Activated T-cell treated with anti-CD3 and anti-CD28 coated beads for 24 hours (primary cell): ENCODE measurements around the gene CNN2.

Experiments
- DNase-seq: peaks from one replicate; pipeline ENCODE4 v3.0.0-alpha.2; 2020; ENCODE audit warnings: low read depth

The CNN2 gene

GRCh38 chr19:995051-995827, 31.2 kb upstream of the CNN2 start:
- DNase-seq, result no peak

DNA sequence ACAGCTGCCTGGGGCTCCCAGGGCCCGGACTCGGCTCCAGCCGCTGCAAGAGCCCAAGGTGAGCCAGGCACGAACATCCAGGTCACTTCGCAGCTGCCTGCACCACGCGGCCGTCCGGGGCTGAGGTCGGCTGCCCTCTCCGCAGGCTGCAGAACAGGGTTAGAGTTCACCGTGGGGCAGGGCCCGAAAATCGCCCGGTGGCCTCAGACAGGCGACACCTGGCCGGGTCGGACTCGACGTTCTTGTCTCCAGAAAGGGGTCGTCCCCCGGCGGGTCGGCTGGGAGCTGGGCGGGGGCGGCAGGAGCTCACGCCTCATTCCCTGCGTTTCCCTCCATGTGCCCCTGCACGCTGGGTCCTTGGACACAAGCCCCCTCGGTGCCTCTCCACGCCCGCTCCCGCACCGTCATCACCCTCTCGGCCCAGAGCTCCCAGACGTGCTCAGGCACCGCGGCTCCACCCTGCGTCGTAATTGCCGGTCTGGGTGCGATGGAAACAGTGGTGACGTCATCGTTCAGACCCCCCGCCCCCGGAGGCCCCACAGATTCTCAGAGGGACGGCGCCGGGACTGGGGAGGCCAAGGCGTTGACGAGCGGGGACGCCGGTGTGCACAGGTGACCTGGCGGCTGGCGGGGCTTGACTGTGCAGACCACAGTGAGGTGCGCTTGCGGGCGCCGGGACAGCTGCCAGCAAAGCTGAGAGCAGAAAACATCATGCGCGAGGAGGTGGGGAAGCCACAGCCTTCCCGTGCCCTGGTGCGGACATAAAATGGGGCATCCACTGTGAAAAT, 30.2 kb upstream of the CNN2 start:
- DNase-seq, result peak; percentile 54

- no peak for DNase-seq
Observed at GRCh38 chr19:998064-998463, 28.3 kb upstream of the CNN2 start.

DNA sequence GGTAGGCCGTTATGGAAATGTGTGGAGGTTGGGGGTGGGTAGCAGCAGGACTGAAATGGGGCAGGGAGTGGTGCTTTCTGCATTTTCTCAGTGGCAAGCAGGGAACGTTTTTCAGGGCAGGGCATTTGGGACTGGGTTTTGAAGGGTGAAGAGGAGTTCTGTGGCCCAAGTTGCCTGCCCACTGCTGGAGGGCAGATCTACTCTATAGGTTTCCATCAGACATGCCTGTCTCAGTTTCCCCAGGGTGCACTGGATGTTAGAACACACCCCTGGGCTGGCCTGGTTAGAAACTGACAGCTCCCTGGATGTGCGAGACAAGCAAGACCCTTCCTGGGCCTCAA, 27.1 kb upstream of the CNN2 start:
- DNase-seq, result no peak

GRCh38 chr19:1000095-1000494, 26.3 kb upstream of the CNN2 start, which contains the start of gene GRIN3B:
Gene GRIN3B (plus strand): TSS chr19:1000419. CDS start chr19:1000438, 19 bp downstream.
- DNase-seq, result peak; percentile 59

GRCh38 chr19:1000591-1001537, 25.5 kb upstream of the CNN2 start:
- no peak for DNase-seq

- peak; percentile 66 for DNase-seq
Observed at GRCh38 chr19:1001538-1002166, 24.8 kb upstream of the CNN2 start.

DNA sequence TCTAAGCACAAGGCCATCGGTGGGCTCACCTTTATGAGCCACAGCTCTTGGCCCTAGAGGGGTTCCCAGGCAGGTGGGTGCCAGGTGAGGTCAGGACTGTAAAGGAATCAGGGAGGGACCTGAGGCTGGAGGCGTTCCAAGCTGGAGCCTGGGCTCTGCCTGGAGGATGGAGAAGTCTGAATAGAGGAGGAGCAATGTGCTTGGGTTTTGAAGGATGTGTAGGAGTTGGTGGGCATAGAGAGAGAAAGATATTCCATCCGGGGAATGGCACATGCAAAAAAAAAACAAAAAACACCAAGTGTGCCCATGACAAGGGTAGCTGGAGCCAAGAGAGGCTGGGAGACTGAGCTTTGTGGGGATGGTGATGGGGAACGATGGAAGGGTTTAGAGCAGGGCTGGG, 23.8 kb upstream of the CNN2 start:
- DNase-seq, result no peak

DNA sequence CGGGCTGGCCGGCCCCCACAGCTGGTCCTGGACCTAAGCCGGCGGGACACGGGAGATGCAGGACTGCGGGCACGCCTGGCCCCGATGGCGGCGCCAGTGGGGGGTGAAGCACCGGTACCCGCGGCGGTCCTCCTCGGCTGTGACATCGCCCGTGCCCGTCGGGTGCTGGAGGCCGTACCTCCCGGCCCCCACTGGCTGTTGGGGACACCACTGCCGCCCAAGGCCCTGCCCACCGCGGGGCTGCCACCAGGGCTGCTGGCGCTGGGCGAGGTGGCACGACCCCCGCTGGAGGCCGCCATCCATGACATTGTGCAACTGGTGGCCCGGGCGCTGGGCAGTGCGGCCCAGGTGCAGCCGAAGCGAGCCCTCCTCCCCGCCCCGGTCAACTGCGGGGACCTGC, 23.1 kb upstream of the CNN2 start:
- DNase-seq, result no peak

- no peak for DNase-seq
Observed at GRCh38 chr19:1004204-1004802, 22.1 kb upstream of the CNN2 start.

GRCh38 chr19:1004803-1005664, 21.4 kb upstream of the CNN2 start:
- no peak for DNase-seq

DNA sequence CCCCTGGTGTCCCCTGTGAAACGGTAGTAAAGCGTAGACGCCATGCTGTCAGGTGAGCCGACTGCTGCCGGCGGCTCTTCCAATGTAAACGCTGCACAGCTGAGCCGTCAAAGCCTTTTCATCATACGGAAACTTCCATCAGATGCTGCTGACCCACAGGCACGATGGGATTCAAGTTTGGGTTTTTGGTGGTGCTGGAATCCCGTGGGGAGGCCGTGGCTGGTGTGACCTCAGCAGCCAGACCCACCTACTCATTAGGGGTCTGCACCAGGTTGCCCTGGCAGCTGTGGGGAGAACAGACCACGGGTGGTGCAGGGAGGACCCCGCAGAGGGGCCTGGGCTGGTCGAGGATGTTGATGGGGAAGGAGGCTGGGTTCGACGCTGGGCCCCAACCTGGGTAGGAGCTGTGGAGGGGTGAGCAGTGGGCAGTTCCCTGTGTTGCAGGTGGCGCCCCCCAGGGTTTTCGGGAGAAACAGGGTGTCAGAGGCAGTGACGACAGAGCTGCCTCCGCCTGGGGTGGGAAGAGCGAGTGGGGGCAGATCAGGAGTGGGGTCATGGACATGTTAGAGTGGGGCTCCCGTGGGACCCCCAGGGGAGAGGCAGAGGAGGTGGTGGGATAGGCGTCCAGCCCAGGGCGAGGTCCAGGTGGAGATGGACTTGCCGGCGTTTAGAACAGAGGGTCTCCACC, 19.6 kb upstream of the CNN2 start:
- no peak for DNase-seq

GRCh38 chr19:1007399-1008251, 18.8 kb upstream of the CNN2 start:
- DNase-seq, result no peak

DNA sequence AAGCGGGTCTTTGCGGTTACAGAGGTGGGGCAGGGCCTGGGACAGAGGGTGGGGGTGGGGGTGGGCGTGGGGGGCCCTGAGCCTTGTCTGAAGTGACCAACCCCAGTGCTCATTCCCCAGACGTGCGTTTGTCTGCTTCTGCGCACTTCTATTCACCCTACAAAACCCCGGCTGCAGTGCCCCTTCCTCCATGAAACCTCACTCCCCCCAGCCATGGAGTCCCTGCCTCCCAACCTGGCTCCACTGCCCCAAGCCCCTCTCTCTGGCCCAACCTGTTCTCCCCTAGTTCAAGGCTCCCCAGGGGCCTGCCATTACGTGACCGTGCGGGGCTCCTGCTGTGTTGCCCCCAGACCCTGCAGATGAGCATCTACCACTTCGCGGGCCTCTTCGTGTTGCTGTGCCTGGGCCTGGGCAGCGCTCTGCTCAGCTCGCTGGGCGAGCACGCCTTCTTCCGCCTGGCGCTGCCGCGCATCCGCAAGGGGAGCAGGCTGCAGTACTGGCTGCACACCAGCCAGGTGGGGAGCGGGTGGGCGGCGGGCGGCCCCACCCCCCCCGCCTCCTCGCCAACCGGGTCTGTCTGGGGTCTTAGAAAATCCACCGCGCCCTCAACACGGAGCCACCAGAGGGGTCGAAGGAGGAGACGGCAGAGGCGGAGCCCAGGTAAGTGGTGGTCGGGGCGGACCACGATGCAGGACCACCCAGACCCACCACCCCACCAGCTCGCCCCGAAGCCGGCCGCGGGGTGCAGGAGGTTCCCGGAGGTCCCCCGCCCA, 18.0 kb upstream of the CNN2 start:
- no peak for DNase-seq

DNA sequence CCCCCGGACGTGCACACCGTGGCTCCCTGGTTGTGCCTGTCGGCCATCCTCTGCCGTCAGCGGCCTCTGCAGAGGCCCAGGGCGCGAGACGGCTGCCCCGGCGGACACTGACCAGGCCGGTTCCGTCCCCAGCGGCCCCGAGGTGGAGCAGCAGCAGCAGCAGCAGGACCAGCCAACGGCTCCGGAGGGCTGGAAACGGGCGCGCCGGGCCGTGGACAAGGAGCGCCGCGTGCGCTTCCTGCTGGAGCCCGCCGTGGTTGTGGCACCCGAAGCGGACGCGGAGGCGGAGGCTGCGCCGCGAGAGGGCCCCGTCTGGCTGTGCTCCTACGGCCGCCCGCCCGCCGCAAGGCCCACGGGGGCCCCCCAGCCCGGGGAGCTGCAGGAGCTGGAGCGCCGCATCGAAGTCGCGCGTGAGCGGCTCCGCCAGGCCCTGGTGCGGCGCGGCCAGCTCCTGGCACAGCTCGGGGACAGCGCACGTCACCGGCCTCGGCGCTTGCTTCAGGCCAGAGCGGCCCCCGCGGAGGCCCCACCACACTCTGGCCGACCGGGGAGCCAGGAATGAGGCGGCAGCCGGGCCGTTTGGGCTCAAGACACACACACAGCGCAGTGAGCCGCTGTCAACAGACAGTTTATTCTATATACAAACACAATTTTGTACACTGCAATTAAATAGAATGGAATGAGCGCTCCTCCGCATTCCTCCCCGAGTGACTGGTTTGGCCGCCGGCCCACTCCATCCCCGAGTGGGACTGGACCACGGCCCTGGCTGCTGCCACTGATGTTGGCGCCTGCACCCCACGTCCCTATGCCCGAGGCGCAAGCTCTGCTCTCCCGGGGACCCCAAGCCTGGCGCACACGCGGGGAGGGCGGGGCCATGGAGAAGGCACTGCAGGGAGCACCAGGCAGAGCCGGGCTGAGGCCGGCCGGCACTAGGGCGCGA, 17.1 kb upstream of the CNN2 start:
- no peak for DNase-seq

- no peak for DNase-seq
Observed at GRCh38 chr19:1009981-1010538, 16.3 kb upstream of the CNN2 start.
